D341Med (cell line): Measurements from ENCODE around the gene MYCBP.
A peak's percentile ranks its signal among the peaks of the same experiment; 100 is the strongest.

Source experiments
- DNase-seq: peaks from one replicate; pipeline ENCODE4 v3.0.0; 2012; ENCODE audit warnings: low spot score

MYCBP gene

DNA sequence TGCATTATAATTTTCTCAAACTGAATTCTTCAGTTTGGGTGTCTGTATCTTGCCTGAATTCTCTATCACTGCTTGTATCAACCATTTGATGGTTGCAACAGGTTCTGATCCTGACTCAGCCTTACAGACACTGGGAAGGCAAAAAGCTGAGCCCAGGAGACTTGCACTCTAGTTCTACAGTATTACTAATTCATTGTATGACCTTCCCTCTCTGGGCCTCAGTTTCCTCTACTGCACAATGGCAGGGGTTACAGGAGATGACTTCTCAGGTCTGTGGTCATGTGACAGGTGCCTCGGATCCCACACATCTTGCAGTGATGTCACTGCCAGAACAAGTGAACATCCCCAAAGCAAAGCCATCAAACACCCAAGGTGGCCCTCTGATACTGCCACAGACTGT is 52.3 kb downstream of the MYCBP start:
- DNase-seq: no peak

DNA sequence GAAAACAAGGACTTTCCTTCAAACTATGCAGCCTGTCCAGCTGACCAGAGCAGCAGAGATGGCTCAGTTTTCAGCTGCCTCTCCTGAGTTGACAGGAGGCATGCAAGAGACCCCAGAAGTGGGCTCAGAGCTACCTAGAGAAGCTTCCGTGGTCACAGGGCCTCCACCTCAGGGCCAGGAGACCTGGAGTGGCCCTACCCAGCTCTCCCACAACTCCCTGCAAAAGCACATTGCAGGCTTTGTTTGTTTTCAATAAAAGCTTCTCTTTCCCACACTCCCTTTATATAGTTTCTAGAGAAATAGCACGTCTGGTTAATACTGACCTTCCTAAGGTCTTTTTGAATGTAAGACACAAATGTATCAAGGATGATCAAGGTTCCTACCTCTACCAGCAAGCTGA is 53.6 kb downstream of the MYCBP start:
- no peak for DNase-seq

- no peak for DNase-seq
Observed at GRCh38 chr1:38819040-38819439, 54.1 kb downstream of the MYCBP start.

- peak; percentile 92 for DNase-seq
Observed at GRCh38 chr1:38818175-38818976, 54.8 kb downstream of the MYCBP start.

- no peak for DNase-seq
Observed at GRCh38 chr1:38817267-38818174, 55.6 kb downstream of the MYCBP start.

DNA sequence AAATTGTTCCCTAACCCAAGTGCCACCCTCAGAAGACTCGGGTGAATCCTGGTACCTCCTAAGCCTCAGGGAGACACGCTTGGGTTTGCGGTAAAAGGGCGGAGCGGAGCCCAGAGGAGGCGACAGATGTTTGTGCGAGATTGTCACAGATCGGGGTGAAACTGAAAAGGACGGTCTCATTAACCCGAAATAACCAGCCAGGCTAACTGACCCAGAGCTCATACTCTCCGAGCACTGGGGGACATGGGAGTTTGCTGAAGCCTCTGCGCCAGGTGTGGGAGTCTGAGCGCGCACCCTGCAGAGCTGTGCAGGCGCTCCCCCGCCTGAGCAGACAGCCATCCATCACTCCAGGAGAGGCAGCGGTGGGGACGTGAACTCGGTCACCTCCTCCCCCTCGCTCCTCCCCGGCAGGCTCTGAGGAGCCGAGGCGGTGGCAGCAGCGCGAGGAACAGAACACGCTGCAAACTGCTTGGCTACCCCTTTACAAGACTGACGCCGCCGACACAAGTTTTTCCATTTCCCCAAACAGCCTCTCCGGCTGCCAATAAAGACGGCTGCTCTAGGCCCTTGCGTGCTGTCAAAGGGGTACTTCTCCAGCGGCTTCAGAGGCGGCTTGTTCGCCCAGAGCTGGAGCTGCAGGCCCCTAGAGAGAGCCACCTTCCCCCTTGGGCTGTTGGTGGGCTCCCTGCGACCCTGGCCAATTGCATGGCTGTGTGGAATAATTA is 57.1 kb downstream of the MYCBP start:
- no peak for DNase-seq

DNA sequence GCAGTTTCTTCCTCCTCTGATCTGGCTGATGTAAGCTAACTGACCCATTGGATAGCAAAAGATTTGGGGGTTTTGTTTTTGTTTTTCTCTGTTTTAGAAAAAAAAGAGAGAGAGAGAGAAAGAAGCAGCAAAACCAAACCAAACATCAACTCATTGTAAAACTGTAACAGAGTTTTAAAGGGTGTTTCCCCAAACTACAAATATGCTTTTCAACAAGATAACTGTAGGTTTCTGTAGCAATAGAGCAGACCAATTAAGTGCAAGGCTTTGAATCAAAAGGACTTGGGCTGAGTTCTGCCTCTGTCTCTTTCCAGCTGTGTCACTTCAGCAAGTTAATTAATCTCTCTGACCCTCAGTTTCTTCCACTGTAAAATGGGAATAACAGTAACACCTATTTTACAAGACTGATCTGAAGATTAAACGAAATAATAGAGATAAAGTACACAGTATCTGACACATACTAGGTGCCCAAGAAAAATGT is 58.1 kb downstream of the MYCBP start:
- DNase-seq: no peak

GRCh38 chr1:38814444-38814983 is 58.6 kb downstream of the MYCBP start:
- no peak for DNase-seq

DNA sequence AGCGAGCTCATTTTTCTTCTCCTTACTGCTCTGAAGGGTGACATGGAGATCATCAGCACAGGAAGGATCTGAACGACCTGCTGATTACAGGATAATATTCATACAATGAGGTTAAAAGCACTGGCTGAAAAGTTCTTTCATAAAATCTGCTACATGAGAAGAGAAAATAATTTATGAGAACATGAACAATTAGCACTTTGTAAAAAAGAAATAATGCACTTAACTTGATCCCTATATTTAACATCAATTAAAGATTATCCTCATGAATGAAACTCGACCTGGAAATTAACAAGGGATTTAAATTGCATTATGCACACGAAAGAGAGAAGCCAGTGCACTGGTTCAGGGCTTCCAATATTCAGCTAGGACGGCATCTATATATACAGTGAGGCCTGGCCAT is 60.2 kb downstream of the MYCBP start:
- no peak for DNase-seq
